CD14-positive monocyte (primary cell): ENCODE measurements around the gene FAM168B. TPM values are rescaled to one million over a fixed set of nuclear protein-coding genes. Genes with fewer than 3 reads are reported as not detected.

Source experiments
- DNase-seq, 3 donors: peaks; one replicate each; pipeline ENCODE4 v3.0.0-alpha.2; 2011 to 2022
- H2AFZ ChIP-seq: 2 replicates; pipeline ENCODE4 v1.6.0; 2012; ENCODE audit warnings: mild to moderate bottlenecking, low read depth, low read length, inconsistent platforms; ENCODE audit not compliant: insufficient read depth, poor library complexity, severe bottlenecking
- H3K27ac ChIP-seq, 2 donors: 1 replicate in 1 of 2; 2 replicates in 1 of 2; pipeline ENCODE4 v1.5.1; 2012 to 2013; ENCODE audit warnings: low read length in 2 of 2, control low read depth in 1 of 2, inconsistent platforms in 1 of 2, low read depth in 1 of 2, mild to moderate bottlenecking in 1 of 2
- H3K27me3 ChIP-seq, 2 donors: one replicate each; pipeline versions ENCODE4 v1.6.0 to v1.6.1; 2011 to 2013; ENCODE audit warnings: low read length in 2 of 2; ENCODE audit not compliant: control insufficient read depth in 2 of 2, insufficient read depth in 2 of 2
- H3K36me3 ChIP-seq, 2 donors: replicated peaks in 1 of 2; 1 replicate in 1 of 2; 2 replicates in 1 of 2; pipeline versions ENCODE4 v1.5.1 to v1.6.1; 2012 to 2013; ENCODE audit warnings: low read length in 2 of 2, control low read depth in 1 of 2, inconsistent platforms in 1 of 2, mild to moderate bottlenecking in 1 of 2; ENCODE audit not compliant: insufficient read depth in 2 of 2, control insufficient read depth in 1 of 2
- H3K4me1 ChIP-seq, 2 donors: 1 replicate in 1 of 2; 2 replicates in 1 of 2; pipeline versions ENCODE4 v1.5.1 to v1.6.1; 2012 to 2013; ENCODE audit warnings: low read length in 2 of 2, control low read depth in 1 of 2, inconsistent platforms in 1 of 2, mild to moderate bottlenecking in 1 of 2, moderate library complexity in 1 of 2; ENCODE audit not compliant: insufficient read depth in 2 of 2, control insufficient read depth in 1 of 2
- H3K4me2 ChIP-seq: replicated peaks from 2 replicates; pipeline ENCODE3; 2012; ENCODE audit warnings: low read length, moderate library complexity, mild to moderate bottlenecking; ENCODE audit not compliant: poor library complexity, severe bottlenecking; ENCODE audit errors: extremely low read depth
- H3K4me3 ChIP-seq, 3 experiments: fragments of 200-600 bp in 1 of 3; sonication (generic) in 1 of 3; replicated peaks in 1 of 3; 1 replicate in 2 of 3; 2 replicates in 1 of 3; pipeline ENCODE4 v1.5.1; 2011 to 2013; ENCODE audit warnings: low read length in 3 of 3, mild to moderate bottlenecking in 3 of 3, control low read depth in 2 of 3, low read depth in 2 of 3, inconsistent platforms in 1 of 3, moderate library complexity in 1 of 3
- H3K79me2 ChIP-seq: 2 replicates; pipeline ENCODE4 v1.6.0; 2012; ENCODE audit warnings: mild to moderate bottlenecking, control low read depth, inconsistent platforms, low read length, moderate library complexity; ENCODE audit not compliant: insufficient read depth
- H3K9ac ChIP-seq: 2 replicates; pipeline ENCODE4 v1.6.0; 2017; ENCODE audit warnings: low read length, mild to moderate bottlenecking; ENCODE audit not compliant: insufficient read depth, poor library complexity, severe bottlenecking
- H3K9me3 ChIP-seq, 2 donors: replicated peaks in 1 of 2; 1 replicate in 1 of 2; 2 replicates in 1 of 2; pipeline versions ENCODE4 v1.5.1 to v1.6.1; 2012 to 2013; ENCODE audit warnings: low read length in 2 of 2, control low read depth in 1 of 2; ENCODE audit not compliant: control insufficient read depth in 1 of 2, insufficient read depth in 1 of 2
- H4K20me1 ChIP-seq: 2 replicates; pipeline ENCODE4 v1.6.0; 2012; ENCODE audit warnings: mild to moderate bottlenecking, low read length, control low read depth, moderate library complexity; ENCODE audit not compliant: insufficient read depth
- H3K27ac Mint-ChIP-seq, 7 donors: one replicate each; pipeline ENCODE4 v1.8.0; 2020; ENCODE audit warnings: mild to moderate bottlenecking in 7 of 7, mixed read lengths in 7 of 7, moderate library complexity in 6 of 7, inconsistent platforms in 2 of 7
- H3K27me3 Mint-ChIP-seq, 3 donors: one replicate each; pipeline ENCODE4 v1.8.0; 2021 to 2022; ENCODE audit warnings: low read depth in 3 of 3, mild to moderate bottlenecking in 3 of 3, mixed read lengths in 3 of 3, moderate library complexity in 3 of 3, inconsistent platforms in 1 of 3
- H3K36me3 Mint-ChIP-seq, 2 donors: one replicate each; pipeline ENCODE4 v1.8.0; 2020; ENCODE audit warnings: mixed read lengths in 2 of 2, inconsistent platforms in 1 of 2, mild to moderate bottlenecking in 1 of 2
- H3K4me1 Mint-ChIP-seq: one replicate; pipeline ENCODE4 v1.8.0; 2020; ENCODE audit warnings: mild to moderate bottlenecking, mixed read lengths
- H3K4me3 Mint-ChIP-seq, 2 donors: one replicate each; pipeline ENCODE4 v1.8.0; 2020; ENCODE audit warnings: mild to moderate bottlenecking in 2 of 2, mixed read lengths in 2 of 2, moderate library complexity in 1 of 2
- H3K9me3 Mint-ChIP-seq, 7 donors: one replicate each; pipeline ENCODE4 v1.8.0; 2020 to 2022; ENCODE audit warnings: mixed read lengths in 7 of 7, mild to moderate bottlenecking in 6 of 7, moderate library complexity in 6 of 7, inconsistent platforms in 2 of 7
- WGBS: methylation state at CpG from one replicate; pipeline ENCODE4 v1.1.5; 2013; ENCODE audit warnings: missing lambda C conversion rate; ENCODE audit not compliant: insufficient coverage; 5-methylcytosine and 5-hydroxymethylcytosine counted together
- intact Hi-C, 2 donors: fragments of 100-400 bp; cut with micrococcal nuclease; formaldehyde crosslinking; loops; one replicate each; pipeline versions ENCODE4 v1.15.0 to v1.15.1; 2023
- polyA plus RNA-seq, 3 donors: library from polyadenylated mRNA; depleted of rRNA in 1 of 3; unstranded in 2 of 3; stranded (reverse) in 1 of 3; fragments of 300-500 nt in 2 of 3; fragments of >200 nt in 1 of 3; fragmentation: Illumina TruSeq in 2 of 3; gene quantifications; 1 replicate in 2 of 3; 2 replicates in 1 of 3; pipeline ENCODE4 v1.2.3, GENCODE V29; 2012 to 2021
- TF ChIP-seq, protein P1 (sequence below): fragments of 200-600 bp; IDR thresholded peaks from one replicate; pipeline ENCODE4 v1.8.0; 2022; ENCODE audit warnings: antibody characterized with exemption, mild to moderate bottlenecking

FAM168B gene
- polyA plus RNA-seq, 3 donors: 20.5 to 33.2 (median 22.6) TPM

DNA sequence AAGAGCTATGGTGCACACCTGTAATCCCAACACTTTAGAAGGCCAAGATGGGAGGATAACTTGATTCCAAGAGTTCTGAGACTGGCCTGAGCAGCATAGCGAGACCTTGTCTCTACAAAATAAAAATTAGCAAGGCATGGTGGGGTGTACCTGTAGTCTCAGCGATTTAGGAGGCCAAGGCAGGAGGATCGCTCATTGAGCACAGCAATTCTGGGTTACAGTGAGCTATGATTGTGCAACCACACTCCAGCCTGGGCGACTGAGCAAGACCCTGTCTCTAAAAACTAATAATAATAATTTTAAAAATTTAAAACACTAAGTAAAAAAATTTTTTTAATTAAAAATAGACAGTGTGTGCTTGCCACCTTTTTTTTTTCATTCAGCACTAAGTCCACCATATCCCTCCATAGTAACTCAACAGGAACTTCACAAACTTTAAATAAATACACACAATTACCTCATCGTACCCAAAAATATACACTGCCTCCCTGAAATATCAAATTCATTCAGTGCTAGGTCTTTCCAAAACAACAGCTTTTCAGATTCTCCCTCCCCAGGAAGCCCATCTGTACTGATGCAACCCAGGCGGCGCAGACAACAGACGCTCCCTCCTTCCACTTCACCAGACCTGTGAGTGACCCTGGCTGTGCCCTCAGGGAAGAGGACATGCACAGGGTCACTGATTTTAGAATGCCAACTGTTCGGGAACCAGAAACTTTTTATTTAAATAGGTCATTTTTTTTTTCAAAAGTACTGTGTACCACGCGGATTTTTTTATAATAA is 29.6 kb downstream of the FAM168B start:
- TF ChIP-seq, protein P1, sequence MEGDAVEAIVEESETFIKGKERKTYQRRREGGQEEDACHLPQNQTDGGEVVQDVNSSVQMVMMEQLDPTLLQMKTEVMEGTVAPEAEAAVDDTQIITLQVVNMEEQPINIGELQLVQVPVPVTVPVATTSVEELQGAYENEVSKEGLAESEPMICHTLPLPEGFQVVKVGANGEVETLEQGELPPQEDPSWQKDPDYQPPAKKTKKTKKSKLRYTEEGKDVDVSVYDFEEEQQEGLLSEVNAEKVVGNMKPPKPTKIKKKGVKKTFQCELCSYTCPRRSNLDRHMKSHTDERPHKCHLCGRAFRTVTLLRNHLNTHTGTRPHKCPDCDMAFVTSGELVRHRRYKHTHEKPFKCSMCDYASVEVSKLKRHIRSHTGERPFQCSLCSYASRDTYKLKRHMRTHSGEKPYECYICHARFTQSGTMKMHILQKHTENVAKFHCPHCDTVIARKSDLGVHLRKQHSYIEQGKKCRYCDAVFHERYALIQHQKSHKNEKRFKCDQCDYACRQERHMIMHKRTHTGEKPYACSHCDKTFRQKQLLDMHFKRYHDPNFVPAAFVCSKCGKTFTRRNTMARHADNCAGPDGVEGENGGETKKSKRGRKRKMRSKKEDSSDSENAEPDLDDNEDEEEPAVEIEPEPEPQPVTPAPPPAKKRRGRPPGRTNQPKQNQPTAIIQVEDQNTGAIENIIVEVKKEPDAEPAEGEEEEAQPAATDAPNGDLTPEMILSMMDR: no peak
- Mint-ChIP-seq H3K4me3 (no peak overlapping the region), H3K4me1 (no peaks in the 10 kb centered on the region), H3K27me3 (no peaks in the 10 kb centered on the region), H3K9me3 (peaks cover 0 to 2% (median 0%) of the 10 kb centered on the region in 7 donors), H3K27ac (peak overlapping the region in 1 of 7 donors; percentile 41), H3K36me3 (peaks cover 57 to 90% of the 10 kb centered on the region in 2 donors)
- Histone ChIP-seq H3K9ac (no peak overlapping the region), H3K27me3 (no peaks in the 10 kb centered on the region), H3K4me3 (no peak overlapping the region), H4K20me1 (peaks cover 96% of the 10 kb centered on the region), H2AFZ (no peak overlapping the region), H3K4me2 (no peak overlapping the region), H3K27ac (no peak overlapping the region), H3K4me1 (no peaks in the 10 kb centered on the region), H3K79me2 (peaks cover 96% of the 10 kb centered on the region), H3K36me3 (peaks cover 42 to 92% of the 10 kb centered on the region in 2 donors), H3K9me3 (no peaks in the 10 kb centered on the region)
- WGBS: 100% methylated on average over 4 of the region's 11 CpGs
- DNase-seq: no peak
- intact Hi-C loops: no loop called here

DNA sequence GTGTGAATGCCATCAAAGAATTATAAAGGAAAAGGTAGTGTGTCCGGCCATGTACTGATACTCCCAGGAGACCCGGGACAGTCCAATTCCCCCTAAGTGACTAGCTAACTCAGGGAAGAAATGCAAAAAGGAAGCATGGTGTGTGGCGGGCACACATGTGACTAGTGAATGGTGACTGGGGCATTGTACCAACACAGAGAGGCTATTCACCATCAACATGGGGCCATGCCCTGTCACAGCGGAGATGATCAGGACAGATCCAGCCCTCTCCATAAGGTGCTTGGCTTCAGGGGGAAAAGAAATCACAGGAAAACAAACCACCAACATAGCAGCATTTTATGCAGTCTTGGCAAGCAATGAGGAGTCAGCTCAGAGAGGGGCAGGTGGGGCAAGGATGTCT is 34.3 kb downstream of the FAM168B start:
- 100% methylated on average over 1 of the region's 4 CpGs for WGBS
- Histone ChIP-seq H3K9me3 (no peaks in the 10 kb centered on the region), H3K27ac (no peak overlapping the region), H3K4me2 (no peak overlapping the region), H4K20me1 (peaks cover 94% of the 10 kb centered on the region), H3K27me3 (no peaks in the 10 kb centered on the region), H3K79me2 (peaks cover 79% of the 10 kb centered on the region), H3K36me3 (peaks cover 65 to 91% of the 10 kb centered on the region in 2 donors), H3K4me3 (no peak overlapping the region), H3K4me1 (no peaks in the 10 kb centered on the region), H2AFZ (no peak overlapping the region), H3K9ac (no peak overlapping the region)
- Mint-ChIP-seq H3K9me3 (peaks cover 0 to 2% (median 0%) of the 10 kb centered on the region in 7 donors), H3K36me3 (peaks cover 68 to 93% of the 10 kb centered on the region in 2 donors), H3K4me1 (no peaks in the 10 kb centered on the region), H3K27ac (peak overlapping the region in 2 of 7 donors; percentile 3 to 46), H3K4me3 (no peak overlapping the region), H3K27me3 (no peaks in the 10 kb centered on the region)
- TF ChIP-seq, protein P1: no peak
- intact Hi-C loops: no loop called here
- DNase-seq: no peak
